Heart left ventricle (tissue), 13 donors: ENCODE measurements around the gene DOCK3.
"Not testable (repeated sequence)": the region's sequence is repeated elsewhere in the genome, so short reads cannot be mapped to it uniquely, and the experiment has no call there.

Experiments
- CTCF ChIP-seq, 12 donors: fragments of 200-600 bp; sonication (generic) in 4 of 12; IDR thresholded peaks; one replicate each; pipeline versions ENCODE4 v1.5.0 to v1.8.0; 2018 to 2022; ENCODE audit warnings: antibody characterized with exemption in 12 of 12, mild to moderate bottlenecking in 5 of 12
- POLR2A ChIP-seq, 2 donors: fragments of 450-650 bp; IDR thresholded peaks; one replicate each; pipeline ENCODE4 v1.6.1; 2017; ENCODE audit warnings: antibody characterized with exemption in 2 of 2, mild to moderate bottlenecking in 2 of 2, moderate library complexity in 2 of 2
- donor health status: ischemic (EF 13 %, LVEDD 7.1; RV severe dilation, severe dysfunction).
- donor health status: DM: no; HTN: yes; CAD: no.
- donor health status: DM: no; HTN: no; CAD: no.
- donor health status: ischemic (EF 25% LVEDD 6.9; RV normal size, moderate dysfunction).
- donor health status: ischemic (EF 25% LVEDD 5.7; RV mildly dilated, moderate dysfunction).
- donor health status: ischemic (EF 35%, LVEDD 5.7; RV mildly dilated, moderate dysfunction).
- donor health status: nonischemic (EF 11% LVEDD 7.7; RV severe dilation, severe dysfunction).
- donor health status: DM: yes; HTN: yes; CAD: no.
- donor health status: PGD.
- donor health status: ischemic (EF 29% LVEDD 5.4; RV normal size, mild dysfunction).
- donor health status: nonischemic (EF 23%, LVEDD 6.1; RV moderate dilation, normal function).

GRCh38 chr3:51368276-51368675 lies 693.5 kb downstream of the DOCK3 start:
- TF ChIP-seq POLR2A, CTCF (IDR thresholded peaks at IDR 0.05): not testable (repeated sequence)
